ENCODE data around the gene HK3.

HK3 gene

GRCh38 chr5:176902102-176902814 lies 3.1 kb upstream of the HK3 start:
- no peak for DNase-seq

- DNase-seq, result no peak
These were observed 2.3 kb upstream of the HK3 start for GRCh38 chr5:176901260-176902101.

GRCh38 chr5:176900780-176901204 lies 1.6 kb upstream of the HK3 start:
- DNase-seq, result no peak

- DNase-seq, result peak in 1 of 2 experiments; percentile 7
These were observed 1.0 kb upstream of the HK3 start for GRCh38 chr5:176899946-176900779.

GRCh38 chr5:176897263-176897662 lies 1.9 kb downstream of the HK3 start:
- peak in 1 of 2 experiments; percentile 49 for DNase-seq

GRCh38 chr5:176895831-176896230 lies 3.3 kb downstream of the HK3 start:
- no peak for DNase-seq

GRCh38 chr5:176894298-176894697 lies 4.8 kb downstream of the HK3 start:
- DNase-seq, result no peak

GRCh38 chr5:176892663-176893062 lies 6.5 kb downstream of the HK3 start:
- DNase-seq, result peak in 1 of 2 experiments; percentile 15

- no peak for DNase-seq
These were observed 7.7 kb downstream of the HK3 start for GRCh38 chr5:176891331-176891958.

GRCh38 chr5:176890455-176891330 lies 8.5 kb downstream of the HK3 start:
- DNase-seq, result no peak

GRCh38 chr5:176889321-176890280 lies 9.5 kb downstream of the HK3 start:
- DNase-seq, result no peak

GRCh38 chr5:176888865-176889165 lies 10.3 kb downstream of the HK3 start:
- DNase-seq, result no peak

GRCh38 chr5:176888016-176888864 lies 10.9 kb downstream of the HK3 start:
- DNase-seq, result no peak

GRCh38 chr5:176887252-176887849 lies 11.8 kb downstream of the HK3 start:
- no peak for DNase-seq

- no peak for DNase-seq
These were observed 12.6 kb downstream of the HK3 start for GRCh38 chr5:176886336-176887251.

- DNase-seq, result no peak
These were observed 14.6 kb downstream of the HK3 start for GRCh38 chr5:176884571-176884890.

- DNase-seq, result no peak
These were observed 15.2 kb downstream of the HK3 start for GRCh38 chr5:176883700-176884570.

Measured in NCI-H524 (cell line).